GM18505 (cell line): ENCODE data around the gene RCBTB2.

Source experiments
- ATAC-seq: cut with Tn5 transposase; IDR thresholded peaks from one replicate; pipeline ENCODE4 v1.9.1; 2021; ENCODE audit not compliant: unreplicated experiment
- POLR2A ChIP-seq: IDR thresholded peaks from 4 replicates; pipeline ENCODE4 v1.6.1; 2011; ENCODE audit warnings: borderline replicate concordance; ENCODE audit not compliant: insufficient read depth, insufficient read length; ENCODE audit errors: extremely low read depth

The RCBTB2 gene

GRCh38 chr13:48555441-48555840 is 22.6 kb upstream of the RCBTB2 start:
- no peak for ATAC-seq
- TF ChIP-seq POLR2A, result no peak

- TF ChIP-seq POLR2A, result no peak
- ATAC-seq, result no peak
These were observed 18.4 kb upstream of the RCBTB2 start for GRCh38 chr13:48551329-48551728.

GRCh38 chr13:48549658-48550057 is 16.8 kb upstream of the RCBTB2 start:
- ATAC-seq, result no peak
- TF ChIP-seq POLR2A, result no peak

GRCh38 chr13:48547663-48548092 is 14.8 kb upstream of the RCBTB2 start:
- no peak for TF ChIP-seq POLR2A

GRCh38 chr13:48545608-48546007 is 12.7 kb upstream of the RCBTB2 start:
- ATAC-seq, result no peak
- no peak for TF ChIP-seq POLR2A

More at GRCh38 chr13:48547663-48548092, 14.8 kb upstream of the RCBTB2 start:
- ATAC-seq, result no peak

GRCh38 chr13:48542581-48543341 is 9.9 kb upstream of the RCBTB2 start:
- ATAC-seq, result no peak
- no peak for TF ChIP-seq POLR2A

- no peak for TF ChIP-seq POLR2A
- no peak for ATAC-seq
These were observed 9.3 kb upstream of the RCBTB2 start for GRCh38 chr13:48542138-48542537.

GRCh38 chr13:48539550-48539949 is 6.7 kb upstream of the RCBTB2 start:
- no peak for ATAC-seq
- no peak for TF ChIP-seq POLR2A

GRCh38 chr13:48536621-48537250 is 3.9 kb upstream of the RCBTB2 start:
- no peak for ATAC-seq
- no peak for TF ChIP-seq POLR2A

GRCh38 chr13:48535766-48536165 is 2.9 kb upstream of the RCBTB2 start:
- no peak for ATAC-seq
- no peak for TF ChIP-seq POLR2A

GRCh38 chr13:48534911-48535501 is 2.1 kb upstream of the RCBTB2 start:
- no peak for ATAC-seq
- no peak for TF ChIP-seq POLR2A

GRCh38 chr13:48533961-48534600 is 1.2 kb upstream of the RCBTB2 start:
- TF ChIP-seq POLR2A, result no peak

GRCh38 chr13:48532256-48532505 is 699 bp downstream of the RCBTB2 start:
- no peak for ATAC-seq
- TF ChIP-seq POLR2A, result no peak

More at GRCh38 chr13:48533961-48534600, 1.2 kb upstream of the RCBTB2 start:
- no peak for ATAC-seq
